ENCODE data around the gene VAMP2. TPM values are rescaled to one million over a fixed set of nuclear protein-coding genes. Genes with fewer than 3 reads are reported as not detected.
A peak's percentile ranks its signal among the peaks of the same experiment; 100 is the strongest.

Gene VAMP2
- total and polyA plus RNA-seq, 4 donors, result 4.2 to 25.9 (median 10.2) TPM

- Histone ChIP-seq H3K9me3 (ENCODE audit: control insufficient read depth in 4 of 4, low read length in 3 of 4) (no peaks in the 10 kb centered on the region), H3K27me3 (ENCODE audit: control insufficient read depth in 4 of 4, insufficient read depth in 4 of 4, low read length in 3 of 4) (no peaks in the 10 kb centered on the region), H3K27ac (ENCODE audit: low read depth in 1 of 2, low read length in 2 of 2) (peak overlapping the region; percentile 29 to 66), H3K36me3 (ENCODE audit: control insufficient read depth in 4 of 4, insufficient read depth in 3 of 4, low read depth in 1 of 4, low read length in 3 of 4) (peaks cover 12 to 37% (median 33%) of the 10 kb centered on the region in 4 donors), H3K4me1 (ENCODE audit: control insufficient read depth in 4 of 4, insufficient read depth in 4 of 4, low read length in 3 of 4) (peaks cover 0 to 9% (median 0%) of the 10 kb centered on the region in 4 donors), H3K4me3 (ENCODE audit: low read depth in 1 of 3, low read length in 3 of 3) (no peak overlapping the region), H3K9ac (ENCODE audit: low read depth in 1 of 2, low read length in 2 of 2) (no peak overlapping the region)
- no peak for TF ChIP-seq RAD21 (IDR thresholded peaks at IDR 0.05)
- TF ChIP-seq SP1 (IDR thresholded peaks at IDR 0.05), result no peak
- TF ChIP-seq ATF3 (IDR thresholded peaks at IDR 0.05), result no peak
- 37% methylated on average over 7 of the region's 7 CpGs for WGBS
- no peak for DNase-seq (ENCODE audit: low spot score)
Measured at GRCh38 chr17:8138374-8138671, 24.4 kb downstream of the VAMP2 start.

DNA sequence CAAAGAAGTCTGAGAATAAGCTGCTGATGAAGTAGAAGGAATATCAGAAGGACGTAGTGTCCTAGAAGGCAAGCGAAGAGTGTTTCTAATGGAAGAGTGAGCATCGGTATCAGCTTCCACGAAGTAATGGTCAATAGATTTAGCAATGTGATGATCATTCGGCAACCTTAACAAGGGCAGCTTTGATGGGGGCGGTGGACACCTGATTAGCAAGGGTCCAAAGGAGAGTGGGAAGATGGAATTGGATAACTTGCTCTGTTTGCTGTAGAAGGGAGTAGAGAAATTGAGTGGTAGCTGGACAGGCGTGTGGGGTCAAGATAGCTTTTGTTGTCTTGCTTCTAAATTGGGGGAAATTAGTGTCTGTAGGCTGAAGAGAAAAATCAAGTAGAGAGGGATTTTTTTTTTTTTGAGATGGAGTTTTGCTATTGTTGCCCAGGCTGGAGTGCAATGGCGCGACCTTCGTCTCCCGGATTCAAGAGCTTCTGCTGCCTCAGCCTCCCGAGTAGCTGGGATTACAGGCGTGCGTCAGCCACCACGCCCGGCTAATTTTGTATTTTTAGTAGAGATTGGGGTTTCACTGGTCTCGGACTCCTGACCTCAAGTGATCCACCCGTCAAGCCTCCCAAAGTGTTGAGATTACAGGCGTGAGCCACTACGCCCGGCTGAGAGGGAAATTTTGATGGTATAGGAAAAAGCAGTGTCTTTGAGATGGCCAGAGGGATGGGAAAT, 24.9 kb downstream of the VAMP2 start:
- Histone ChIP-seq H3K4me3 (ENCODE audit: low read depth in 1 of 3, low read length in 3 of 3) (no peak overlapping the region), H3K27ac (ENCODE audit: low read depth in 1 of 2, low read length in 2 of 2) (no peak overlapping the region), H3K9ac (ENCODE audit: low read depth in 1 of 2, low read length in 2 of 2) (no peak overlapping the region), H3K36me3 (ENCODE audit: control insufficient read depth in 4 of 4, insufficient read depth in 3 of 4, low read depth in 1 of 4, low read length in 3 of 4) (peaks cover 9 to 36% (median 29%) of the 10 kb centered on the region in 4 donors), H3K27me3 (ENCODE audit: control insufficient read depth in 4 of 4, insufficient read depth in 4 of 4, low read length in 3 of 4) (no peaks in the 10 kb centered on the region), H3K9me3 (ENCODE audit: control insufficient read depth in 4 of 4, low read length in 3 of 4) (no peaks in the 10 kb centered on the region), H3K4me1 (ENCODE audit: control insufficient read depth in 4 of 4, insufficient read depth in 4 of 4, low read length in 3 of 4) (peaks cover 0 to 9% (median 0%) of the 10 kb centered on the region in 4 donors)
- DNase-seq (ENCODE audit: low spot score), result no peak
- TF ChIP-seq JUND (IDR thresholded peaks at IDR 0.05), result no peak
- no peak for TF ChIP-seq FOXA1 (IDR thresholded peaks at IDR 0.05)
- TF ChIP-seq TAF1 (conservative IDR thresholded peaks at IDR 0.05), result no peak
- TF ChIP-seq, protein P1, sequence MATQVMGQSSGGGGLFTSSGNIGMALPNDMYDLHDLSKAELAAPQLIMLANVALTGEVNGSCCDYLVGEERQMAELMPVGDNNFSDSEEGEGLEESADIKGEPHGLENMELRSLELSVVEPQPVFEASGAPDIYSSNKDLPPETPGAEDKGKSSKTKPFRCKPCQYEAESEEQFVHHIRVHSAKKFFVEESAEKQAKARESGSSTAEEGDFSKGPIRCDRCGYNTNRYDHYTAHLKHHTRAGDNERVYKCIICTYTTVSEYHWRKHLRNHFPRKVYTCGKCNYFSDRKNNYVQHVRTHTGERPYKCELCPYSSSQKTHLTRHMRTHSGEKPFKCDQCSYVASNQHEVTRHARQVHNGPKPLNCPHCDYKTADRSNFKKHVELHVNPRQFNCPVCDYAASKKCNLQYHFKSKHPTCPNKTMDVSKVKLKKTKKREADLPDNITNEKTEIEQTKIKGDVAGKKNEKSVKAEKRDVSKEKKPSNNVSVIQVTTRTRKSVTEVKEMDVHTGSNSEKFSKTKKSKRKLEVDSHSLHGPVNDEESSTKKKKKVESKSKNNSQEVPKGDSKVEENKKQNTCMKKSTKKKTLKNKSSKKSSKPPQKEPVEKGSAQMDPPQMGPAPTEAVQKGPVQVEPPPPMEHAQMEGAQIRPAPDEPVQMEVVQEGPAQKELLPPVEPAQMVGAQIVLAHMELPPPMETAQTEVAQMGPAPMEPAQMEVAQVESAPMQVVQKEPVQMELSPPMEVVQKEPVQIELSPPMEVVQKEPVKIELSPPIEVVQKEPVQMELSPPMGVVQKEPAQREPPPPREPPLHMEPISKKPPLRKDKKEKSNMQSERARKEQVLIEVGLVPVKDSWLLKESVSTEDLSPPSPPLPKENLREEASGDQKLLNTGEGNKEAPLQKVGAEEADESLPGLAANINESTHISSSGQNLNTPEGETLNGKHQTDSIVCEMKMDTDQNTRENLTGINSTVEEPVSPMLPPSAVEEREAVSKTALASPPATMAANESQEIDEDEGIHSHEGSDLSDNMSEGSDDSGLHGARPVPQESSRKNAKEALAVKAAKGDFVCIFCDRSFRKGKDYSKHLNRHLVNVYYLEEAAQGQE (IDR thresholded peaks at IDR 0.05), result no peak
- no peak for TF ChIP-seq RAD21 (IDR thresholded peaks at IDR 0.05)
- TF ChIP-seq YY1 (IDR thresholded peaks at IDR 0.05), result no peak
- TF ChIP-seq SP1 (IDR thresholded peaks at IDR 0.05), result no peak
- no peak for TF ChIP-seq HNF4A (conservative IDR thresholded peaks at IDR 0.05)
- no peak for TF ChIP-seq NR2F2 (IDR thresholded peaks at IDR 0.05)
- no peak for TF ChIP-seq EGR1 (IDR thresholded peaks at IDR 0.05; ENCODE audit: low read depth in 2 of 2)
- no peak for TF ChIP-seq MAX (IDR thresholded peaks at IDR 0.05)
- no peak for TF ChIP-seq RXRA (IDR thresholded peaks at IDR 0.05)
- TF ChIP-seq ATF3 (IDR thresholded peaks at IDR 0.05), result no peak
- TF ChIP-seq HNF4G (IDR thresholded peaks at IDR 0.05), result no peak
- 63% methylated on average over 21 of the region's 21 CpGs for WGBS

GRCh38 chr17:8133941-8134340, 28.8 kb downstream of the VAMP2 start:
- H3K9ac ChIP-seq (ENCODE audit: low read depth in 1 of 2, low read length in 2 of 2), result no peak overlapping the region
- H3K4me3 ChIP-seq (ENCODE audit: low read depth in 1 of 3, low read length in 3 of 3), result no peak overlapping the region
- DNase-seq (ENCODE audit: low spot score), result no peak
- 90% methylated on average over 4 of the region's 4 CpGs for WGBS
- H3K27ac ChIP-seq (ENCODE audit: low read depth in 1 of 2, low read length in 2 of 2), result no peak overlapping the region
- no peaks in the 10 kb centered on the region for H3K9me3 ChIP-seq (ENCODE audit: control insufficient read depth in 4 of 4, low read length in 3 of 4)
- TF ChIP-seq SP1 (IDR thresholded peaks at IDR 0.05), result no peak
- peaks cover 0 to 9% (median 0%) of the 10 kb centered on the region in 4 donors for H3K4me1 ChIP-seq (ENCODE audit: control insufficient read depth in 4 of 4, insufficient read depth in 4 of 4, low read length in 3 of 4)
- H3K27me3 ChIP-seq (ENCODE audit: control insufficient read depth in 4 of 4, insufficient read depth in 4 of 4, low read length in 3 of 4), result no peaks in the 10 kb centered on the region
- peaks cover 0 to 1% (median under 1%) of the 10 kb centered on the region in 4 donors for H3K36me3 ChIP-seq (ENCODE audit: control insufficient read depth in 4 of 4, insufficient read depth in 3 of 4, low read depth in 1 of 4, low read length in 3 of 4)
